GM12891 (cell line): ENCODE measurements around the gene GABRG2.

Experiments used
- PAX5 ChIP-seq: IDR thresholded peaks from 2 replicates; pipeline ENCODE4 v1.6.1; 2011; ENCODE audit warnings: low read length, moderate library complexity, mild to moderate bottlenecking; ENCODE audit not compliant: insufficient read depth, severe bottlenecking
- POLR2A ChIP-seq: IDR thresholded peaks from 2 replicates; pipeline ENCODE4 v1.6.1; 2011; ENCODE audit warnings: low read depth, low read length, control low read depth
- POLR2AphosphoS5 ChIP-seq: IDR thresholded peaks from 2 replicates; pipeline ENCODE4 v1.6.1; 2011; ENCODE audit warnings: low read depth, low read length, control low read depth
- POU2F2 ChIP-seq: IDR thresholded peaks from 2 replicates; pipeline ENCODE4 v1.6.1; 2011; ENCODE audit warnings: low read depth, mild to moderate bottlenecking, control low read depth, low read length, moderate library complexity
- SPI1 ChIP-seq: IDR thresholded peaks from 2 replicates; pipeline ENCODE4 v1.6.1; 2011; ENCODE audit warnings: low read depth, low read length, control low read depth
- TAF1 ChIP-seq: IDR thresholded peaks from 2 replicates; pipeline ENCODE4 v1.6.1; 2011; ENCODE audit warnings: low read depth, low read length, control low read depth

GRCh38 chr5:162047279-162047678 is 20.3 kb upstream of the GABRG2 start:
- TF ChIP-seq POLR2A (no peak), TAF1 (no peak), SPI1 (no peak), PAX5 (no peak), POLR2AphosphoS5 (no peak), POU2F2 (no peak)
